ENCODE measurements around the gene ERC1.

DNA sequence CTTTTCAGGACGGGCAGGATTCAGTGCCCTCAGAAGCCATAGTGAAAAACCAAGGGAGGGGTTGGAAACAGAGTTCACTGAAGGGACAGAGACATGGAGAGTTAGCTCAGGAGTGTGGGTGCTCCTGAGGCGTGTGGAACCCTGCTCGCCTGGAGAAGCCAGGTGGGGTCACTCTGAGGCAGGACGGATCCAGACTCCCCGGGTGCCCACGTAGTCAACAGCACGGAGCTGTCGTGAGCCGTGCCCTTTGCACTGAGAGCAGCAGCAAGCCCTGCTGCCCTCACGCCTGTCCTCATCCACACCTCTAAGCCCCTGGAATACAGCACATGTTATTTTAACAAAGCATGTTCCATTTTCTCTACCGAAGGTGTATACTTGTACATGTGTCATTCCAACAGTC is 488.6 kb downstream of the ERC1 start:
- TF ChIP-seq POLR2AphosphoS5 (IDR thresholded peaks at IDR 0.05; ENCODE audit: borderline replicate concordance, low read depth, low read length) (no peak), EZH2 (IDR thresholded peaks at IDR 0.05) (no peak), FOXP2 (optimal IDR thresholded peaks at IDR 0.05; ENCODE audit: control extremely low read depth, extremely low read length, insufficient read depth) (no peak)
